Hematopoietic multipotent progenitor cell (in vitro differentiated cells): Measurements from ENCODE around the gene BSDC1. TPM values are rescaled to one million over a fixed set of nuclear protein-coding genes. Genes with fewer than 3 reads are reported as not detected.

Source experiments
- DNase-seq, 3 donors: peaks; one replicate each; pipeline ENCODE4 v3.0.0-alpha.2; 2011 to 2015; ENCODE audit warnings: low read depth in 2 of 3, low spot score in 2 of 3
- total RNA-seq: library from RNA; depleted of rRNA; stranded (reverse); fragments of >200 nt; gene quantifications from one replicate; pipeline ENCODE4 v1.2.3, GENCODE V29; 2012

Gene BSDC1
- total RNA-seq, 1 donor, result 73.8 TPM

- no peak for DNase-seq
These were observed 55.5 kb downstream of the BSDC1 start for GRCh38 chr1:32338637-32339145.

DNA sequence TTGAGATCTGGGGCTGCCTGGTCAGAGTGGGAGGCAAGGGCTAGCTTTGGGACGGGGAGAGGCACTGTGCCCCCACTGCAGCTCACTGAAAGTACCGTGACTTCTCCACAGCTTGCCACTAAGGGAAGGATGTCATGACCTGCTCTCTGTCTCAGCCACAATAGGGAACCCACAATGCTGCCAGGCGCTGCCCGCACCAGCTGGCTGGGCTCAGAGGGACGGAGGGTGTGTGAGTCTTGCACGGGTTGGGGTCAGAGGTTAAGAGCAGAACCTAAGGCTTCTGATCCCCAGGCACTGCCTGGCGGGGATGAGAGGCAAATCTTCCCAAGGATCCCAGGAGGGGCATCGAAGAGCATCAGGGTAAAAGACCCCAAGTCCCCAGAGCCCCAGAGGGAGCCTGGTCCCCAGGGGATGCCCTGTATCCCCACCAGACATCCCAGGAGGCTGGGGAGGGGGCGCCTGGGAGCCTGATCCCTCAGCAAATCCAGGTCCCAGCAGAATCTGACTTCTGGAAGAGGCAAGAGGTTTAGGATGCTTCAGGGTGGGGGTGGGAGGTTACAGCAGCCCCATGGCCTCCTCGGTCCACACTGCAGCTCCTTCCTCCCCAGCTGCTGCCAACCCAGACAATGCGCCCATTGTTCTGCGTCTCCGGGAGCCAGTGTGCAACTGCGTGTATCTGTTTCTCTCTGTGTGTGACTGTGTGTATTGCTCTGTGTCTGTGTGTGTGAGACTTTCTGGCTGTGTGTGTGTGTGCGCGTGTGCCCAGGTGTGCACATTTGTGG is 56.2 kb downstream of the BSDC1 start:
- peak in 2 of 3 donors; percentile 68 to 79 for DNase-seq

GRCh38 chr1:32336963-32337675 is 57.1 kb downstream of the BSDC1 start:
- peak in 2 of 3 donors; percentile 89 to 92 for DNase-seq

DNA sequence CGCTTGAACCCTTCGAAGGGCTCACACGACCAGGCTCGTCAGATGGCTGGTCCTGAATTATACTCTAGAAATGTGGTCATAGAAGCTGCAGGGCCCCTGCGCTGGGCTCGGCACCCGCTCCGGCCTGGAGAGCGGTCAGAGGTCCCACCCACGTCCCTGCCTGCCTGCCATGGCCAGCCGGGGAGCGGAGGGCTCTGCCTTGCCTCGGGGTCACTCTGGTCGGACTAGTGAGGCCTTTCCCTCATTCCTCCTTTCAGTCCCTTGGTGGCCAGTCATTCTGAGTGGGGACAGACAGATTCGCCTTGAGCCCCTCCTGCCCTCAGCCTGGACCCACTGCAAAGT is 57.7 kb downstream of the BSDC1 start:
- no peak for DNase-seq

- peak; percentile 73 to 81 (median 79) for DNase-seq
These were observed 58.3 kb downstream of the BSDC1 start, which contains the start of gene MARCKSL1 for GRCh38 chr1:32335790-32336590. TSS of gene MARCKSL1 (minus strand) at chr1:32336233. CDS start at chr1:32336033, 200 bp downstream.

- DNase-seq, result no peak
These were observed 58.8 kb downstream of the BSDC1 start for GRCh38 chr1:32335535-32335789.

GRCh38 chr1:32334864-32335534 is 59.2 kb downstream of the BSDC1 start:
- DNase-seq, result peak; percentile 58 to 62 (median 61)

- no peak for DNase-seq
These were observed 59.9 kb downstream of the BSDC1 start for GRCh38 chr1:32334274-32334861.

DNA sequence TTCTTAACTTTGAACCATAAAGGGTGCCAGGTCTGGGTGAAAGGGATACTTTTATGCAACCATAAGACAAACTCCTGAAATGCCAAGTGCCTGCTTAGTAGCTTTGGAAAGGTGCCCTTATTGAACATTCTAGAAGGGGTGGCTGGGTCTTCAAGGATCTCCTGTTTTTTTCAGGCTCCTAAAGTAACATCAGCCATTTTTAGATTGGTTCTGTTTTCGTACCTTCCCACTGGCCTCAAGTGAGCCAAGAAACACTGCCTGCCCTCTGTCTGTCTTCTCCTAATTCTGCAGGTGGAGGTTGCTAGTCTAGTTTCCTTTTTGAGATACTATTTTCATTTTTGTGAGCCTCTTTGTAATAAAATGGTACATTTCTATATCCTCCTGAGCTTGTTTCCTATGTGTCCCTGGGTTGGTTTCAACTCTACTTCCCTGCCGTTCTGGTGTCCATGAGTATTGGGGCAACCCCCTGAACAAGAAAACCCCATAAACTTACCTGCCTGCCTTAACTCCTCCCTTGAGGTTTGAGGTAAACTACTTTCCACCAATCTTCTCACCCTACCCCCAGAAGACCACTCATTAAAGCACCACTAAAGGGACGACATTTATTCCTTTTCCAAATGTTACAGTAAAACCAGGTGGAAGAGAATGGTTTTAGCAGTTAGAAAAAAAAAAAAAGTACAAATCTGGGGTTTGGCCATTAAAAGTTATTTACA is 60.8 kb downstream of the BSDC1 start:
- no peak for DNase-seq

DNA sequence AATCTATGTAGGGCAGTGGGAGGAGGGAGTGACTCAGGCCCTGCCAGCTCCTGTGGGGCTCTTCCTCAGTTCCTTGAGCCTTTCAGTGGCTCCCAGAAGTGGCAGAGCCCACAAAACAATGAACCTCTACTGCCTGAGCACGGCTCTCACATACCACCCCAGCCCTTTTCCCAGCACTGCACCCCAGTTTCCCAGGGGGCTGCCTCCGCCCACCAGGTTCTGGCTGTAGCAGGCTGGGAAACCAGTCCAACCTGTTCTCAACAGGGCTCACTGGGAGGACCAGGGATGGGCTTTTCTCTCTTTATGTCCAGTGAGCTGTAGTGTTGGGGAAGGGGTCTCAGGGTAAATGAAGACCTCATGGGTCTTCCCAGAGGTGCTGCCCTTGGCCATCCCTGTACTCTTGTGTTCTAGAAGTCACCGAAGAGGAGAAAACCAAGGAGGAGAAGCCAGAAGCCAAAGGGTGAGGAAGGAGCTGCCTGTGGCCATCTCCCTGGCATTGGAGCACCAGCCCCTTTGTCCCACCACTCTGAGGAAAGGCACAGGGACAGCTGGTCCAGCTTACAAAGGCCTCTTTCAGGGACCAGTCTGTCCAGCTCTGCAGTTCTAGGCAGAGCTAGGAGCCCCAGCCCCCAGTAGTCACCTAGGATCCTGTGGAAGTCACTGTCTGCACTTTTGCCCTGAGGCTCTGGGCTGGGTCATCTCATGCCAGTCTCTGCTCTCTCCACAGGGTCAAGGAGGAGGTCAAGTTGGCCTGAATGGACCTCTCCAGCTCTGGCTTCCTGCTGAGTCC is 61.8 kb downstream of the BSDC1 start:
- DNase-seq, result no peak

DNA sequence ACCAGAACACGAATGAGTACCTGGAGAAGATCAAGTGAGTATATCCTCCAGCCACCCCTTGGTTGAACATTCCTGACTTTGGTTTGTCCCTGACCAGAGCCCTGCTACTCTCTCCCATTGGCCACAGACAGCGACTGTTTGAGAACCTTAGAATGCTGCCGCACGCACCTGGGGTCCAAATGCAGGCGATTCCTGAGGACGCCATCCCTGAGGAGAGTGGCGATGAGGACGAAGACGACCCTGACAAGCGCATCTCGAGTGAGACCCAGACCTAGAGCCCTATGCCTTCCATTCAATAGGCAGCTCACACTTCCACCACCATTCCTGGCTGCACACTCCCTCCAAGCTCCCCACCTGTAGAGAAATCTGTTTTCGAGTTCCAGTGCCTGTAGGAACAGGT is 62.7 kb downstream of the BSDC1 start:
- no peak for DNase-seq

DNA sequence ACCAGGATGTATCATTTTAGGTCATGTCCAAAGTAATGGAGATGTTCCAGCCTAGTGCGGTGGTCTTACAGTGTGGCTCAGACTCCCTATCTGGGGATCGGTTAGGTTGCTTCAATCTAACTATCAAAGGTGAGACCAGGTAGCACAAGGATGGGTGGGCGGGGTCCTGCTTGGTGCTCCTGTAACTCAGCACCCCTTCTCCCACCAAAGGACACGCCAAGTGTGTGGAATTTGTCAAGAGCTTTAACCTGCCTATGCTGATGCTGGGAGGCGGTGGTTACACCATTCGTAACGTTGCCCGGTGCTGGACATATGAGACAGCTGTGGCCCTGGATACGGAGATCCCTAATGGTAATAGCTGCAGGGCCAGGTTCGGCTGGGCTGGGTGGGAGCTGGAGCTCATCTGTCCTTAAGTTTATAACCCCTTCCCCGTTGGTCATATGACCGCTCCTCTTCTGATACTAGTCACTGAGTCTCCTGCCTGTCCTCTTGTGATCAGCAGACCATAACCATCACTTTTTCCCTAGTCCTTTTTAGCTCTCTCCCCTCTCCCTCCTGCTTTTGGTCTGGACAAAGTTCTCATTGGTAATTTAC is 63.6 kb downstream of the BSDC1 start:
- no peak for DNase-seq

- no peak for DNase-seq
These were observed 64.2 kb downstream of the BSDC1 start for GRCh38 chr1:32329931-32330466.

- DNase-seq, result no peak
These were observed 67.0 kb downstream of the BSDC1 start for GRCh38 chr1:32327204-32327603.

DNA sequence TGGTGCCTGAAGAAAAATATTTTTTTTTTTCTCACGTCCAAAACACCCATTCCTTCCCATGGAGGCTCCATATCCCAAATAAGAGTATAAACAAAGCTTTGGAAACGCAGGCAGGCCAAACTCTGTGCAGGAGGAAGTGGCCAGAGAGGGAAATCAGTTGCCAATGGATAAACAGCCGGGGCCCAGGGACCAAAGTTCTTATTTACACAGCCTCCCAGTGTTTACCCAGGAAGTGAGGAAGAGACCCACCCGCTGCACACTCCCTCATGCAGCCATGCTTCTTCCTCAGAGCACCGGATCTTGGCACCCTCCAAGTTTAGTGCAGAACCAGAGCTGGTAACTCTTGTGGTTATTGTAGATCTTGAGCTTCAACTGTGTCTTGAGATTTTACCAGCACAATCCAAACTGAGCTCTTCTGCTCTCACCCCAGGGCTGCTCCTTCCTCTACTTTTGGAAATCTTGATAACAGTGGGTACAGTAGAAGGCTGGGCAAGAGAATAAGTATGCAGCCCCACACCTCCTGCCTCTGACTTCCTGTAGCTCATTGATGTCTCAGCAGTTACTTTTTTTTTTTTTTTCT is 72.4 kb downstream of the BSDC1 start:
- DNase-seq, result no peak

- DNase-seq, result no peak
These were observed 75.9 kb downstream of the BSDC1 start for GRCh38 chr1:32318127-32318869.

- DNase-seq, result no peak
These were observed 77.4 kb downstream of the BSDC1 start for GRCh38 chr1:32316903-32317277.
